NCI-H524 treated with DMSO at 0.1 percent for 48 hours (cell line): ENCODE data around the gene PGA4.

Experiments used
- DNase-seq: peaks from one replicate; lab custom pipeline; 2025; lab: John Stamatoyannopoulos, UW

The PGA4 gene

DNA sequence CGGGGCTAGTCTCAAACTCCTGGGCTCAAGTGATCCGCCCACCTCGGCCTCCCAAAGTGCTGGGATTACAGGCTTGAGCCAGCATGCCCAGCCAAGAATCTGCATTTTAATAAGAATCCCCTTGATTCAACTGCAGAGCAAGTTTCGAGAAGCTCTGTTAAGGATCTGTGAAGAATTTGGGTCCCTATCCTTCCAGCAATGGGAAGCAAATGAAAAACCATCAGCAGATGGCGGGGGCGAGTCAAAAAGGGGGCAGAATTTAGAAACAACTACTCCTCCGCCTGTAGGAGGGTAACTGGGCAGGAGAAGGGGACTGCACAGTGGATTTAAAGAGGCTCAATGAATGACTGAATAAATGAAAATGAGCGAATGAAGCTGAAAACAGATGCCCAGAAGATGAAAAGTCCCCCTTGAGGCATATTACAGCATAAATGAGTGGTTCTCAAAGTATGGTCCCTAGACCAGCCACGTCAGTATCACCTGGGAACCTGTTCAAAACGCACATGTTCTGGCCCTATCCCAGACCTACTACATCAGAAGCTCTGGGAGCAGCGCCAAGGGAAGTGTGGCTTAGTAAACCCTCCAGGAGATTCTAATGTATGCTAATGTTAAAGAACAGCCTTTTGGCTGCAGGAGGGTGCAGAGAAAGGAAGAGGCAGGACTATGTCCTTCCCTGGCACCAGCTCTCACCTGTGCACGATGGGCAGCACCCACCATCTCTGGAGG lies 58.0 kb downstream of the PGA4 start:
- DNase-seq: no peak

DNA sequence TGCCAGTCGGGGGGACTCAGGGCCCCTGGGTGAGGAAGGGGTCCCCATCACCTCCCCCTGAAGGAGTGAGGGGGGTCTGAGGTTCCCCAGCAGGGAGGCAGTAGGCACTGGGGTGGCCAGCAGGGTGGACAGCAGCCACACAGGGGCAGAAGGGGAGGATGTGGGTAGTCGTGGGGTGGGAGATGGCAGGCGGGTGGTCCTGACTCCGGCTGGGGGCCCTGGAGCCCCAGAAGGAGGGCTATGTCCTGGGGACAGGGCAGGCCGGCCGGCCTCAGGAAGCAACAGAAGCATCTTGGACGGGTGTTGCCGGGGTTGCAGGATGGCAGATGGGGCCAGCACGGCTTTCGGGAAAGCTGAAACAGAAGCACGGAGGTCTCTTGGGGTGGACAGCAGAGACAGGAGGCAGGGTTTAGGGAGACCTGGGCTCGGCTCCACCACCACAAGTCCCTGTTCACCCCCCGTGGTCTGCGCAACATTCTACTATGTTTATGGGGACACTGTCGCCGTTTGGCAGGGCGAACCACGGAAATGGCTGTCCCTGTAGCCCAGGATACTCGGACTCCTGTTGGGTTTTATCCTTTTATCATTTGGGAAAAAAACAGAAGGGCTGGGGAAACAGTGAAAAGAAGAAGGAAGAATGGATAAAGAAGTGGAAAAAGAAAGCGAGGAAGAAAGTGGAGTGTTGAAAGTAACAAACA lies 58.9 kb downstream of the PGA4 start:
- no peak for DNase-seq
